GM19463 (cell line): ENCODE measurements around the gene RNF215.

ENCODE experiments used
- ATAC-seq: cut with Tn5 transposase; IDR thresholded peaks from one replicate; pipeline ENCODE4 v1.9.1; 2021; ENCODE audit warnings: mild to moderate bottlenecking, moderate library complexity; ENCODE audit not compliant: unreplicated experiment

RNF215 gene

GRCh38 chr22:30334646-30335045 lies 52.6 kb downstream of the RNF215 start:
- ATAC-seq, result no peak

DNA sequence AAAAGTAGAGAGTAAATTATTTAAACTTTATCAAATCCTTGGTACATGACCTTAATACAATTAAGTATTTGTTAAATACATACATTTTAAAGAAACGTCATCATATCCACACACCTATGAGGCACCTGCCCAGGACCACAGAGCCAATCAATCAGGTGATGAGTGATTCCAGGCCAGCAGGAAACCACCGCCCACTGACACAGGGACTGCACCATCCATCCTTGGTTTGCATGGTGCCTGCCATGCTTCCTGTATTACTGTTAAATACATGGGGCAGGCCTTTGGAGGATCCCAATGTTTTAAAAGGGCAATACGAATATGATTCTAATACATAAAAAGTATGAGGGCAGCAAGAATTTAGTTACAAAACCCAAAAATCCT lies 53.5 kb downstream of the RNF215 start:
- no peak for ATAC-seq

GRCh38 chr22:30332994-30333706 lies 54.1 kb downstream of the RNF215 start:
- no peak for ATAC-seq

GRCh38 chr22:30332551-30332950 lies 54.7 kb downstream of the RNF215 start:
- ATAC-seq, result no peak
